Fibroblast of gingiva (primary cell): ENCODE data around the gene EGR1.

Experiments
- DNase-seq: peaks from one replicate; pipeline ENCODE4 v3.0.0-alpha.2; 2011; ENCODE audit warnings: low read depth

EGR1 gene

DNA sequence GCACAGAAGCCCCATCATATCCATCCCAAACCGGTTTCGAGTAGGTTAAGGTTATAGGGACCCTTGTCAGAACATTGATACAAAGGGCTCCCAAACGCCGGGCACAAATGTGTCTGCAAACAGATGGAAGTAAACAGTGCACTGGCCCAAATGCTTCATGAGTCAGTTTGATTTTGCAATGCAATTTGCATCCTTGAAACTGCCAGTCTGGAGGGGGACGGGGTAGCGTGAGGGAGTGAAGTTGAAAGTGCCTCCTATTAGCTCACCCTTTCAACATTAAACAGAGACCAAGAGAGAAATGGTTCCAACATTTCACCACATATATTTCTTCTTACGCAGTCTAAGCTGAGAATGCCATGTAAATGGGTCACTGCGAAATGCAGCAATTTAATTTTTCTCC is 42.2 kb downstream of the EGR1 start:
- peak; percentile 96 for DNase-seq

DNA sequence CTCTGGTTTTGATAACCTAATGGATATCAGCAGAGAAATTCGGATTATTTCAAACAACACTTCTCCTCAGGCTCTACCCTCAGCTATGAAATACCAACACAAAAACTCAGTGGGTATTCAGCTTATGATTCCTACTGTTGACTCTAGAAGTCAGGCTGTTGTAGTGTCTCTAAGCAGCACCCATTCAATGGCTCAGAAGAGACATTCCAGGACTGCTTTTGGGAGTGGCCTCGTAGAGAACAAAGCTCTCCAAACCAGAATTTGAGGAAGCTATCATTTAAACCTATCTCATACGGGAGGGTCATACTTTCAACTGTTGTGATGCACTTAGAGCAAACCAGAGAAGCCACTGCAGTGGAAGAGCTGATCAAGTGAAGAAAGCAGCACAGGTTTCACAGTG is 43.7 kb downstream of the EGR1 start:
- peak; percentile 37 for DNase-seq

DNA sequence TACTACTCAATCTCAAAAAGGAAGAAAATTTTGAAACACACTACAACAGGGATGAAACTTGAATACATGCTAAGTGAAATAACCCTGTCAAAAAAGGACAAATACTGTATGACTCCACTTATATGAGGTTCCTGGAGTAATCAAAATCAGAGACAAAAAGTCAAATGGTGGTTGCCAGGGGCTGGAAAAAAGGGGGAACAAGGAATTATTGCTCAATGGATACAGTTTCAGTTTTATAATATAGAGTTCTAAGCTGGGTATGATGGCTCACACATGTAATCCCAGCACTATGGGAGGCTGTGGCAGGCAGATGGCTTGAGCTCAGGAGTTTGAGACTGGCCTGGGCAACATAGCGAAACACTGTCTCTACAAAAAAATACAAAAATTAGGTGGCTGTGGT is 48.7 kb downstream of the EGR1 start:
- DNase-seq: no peak

DNA sequence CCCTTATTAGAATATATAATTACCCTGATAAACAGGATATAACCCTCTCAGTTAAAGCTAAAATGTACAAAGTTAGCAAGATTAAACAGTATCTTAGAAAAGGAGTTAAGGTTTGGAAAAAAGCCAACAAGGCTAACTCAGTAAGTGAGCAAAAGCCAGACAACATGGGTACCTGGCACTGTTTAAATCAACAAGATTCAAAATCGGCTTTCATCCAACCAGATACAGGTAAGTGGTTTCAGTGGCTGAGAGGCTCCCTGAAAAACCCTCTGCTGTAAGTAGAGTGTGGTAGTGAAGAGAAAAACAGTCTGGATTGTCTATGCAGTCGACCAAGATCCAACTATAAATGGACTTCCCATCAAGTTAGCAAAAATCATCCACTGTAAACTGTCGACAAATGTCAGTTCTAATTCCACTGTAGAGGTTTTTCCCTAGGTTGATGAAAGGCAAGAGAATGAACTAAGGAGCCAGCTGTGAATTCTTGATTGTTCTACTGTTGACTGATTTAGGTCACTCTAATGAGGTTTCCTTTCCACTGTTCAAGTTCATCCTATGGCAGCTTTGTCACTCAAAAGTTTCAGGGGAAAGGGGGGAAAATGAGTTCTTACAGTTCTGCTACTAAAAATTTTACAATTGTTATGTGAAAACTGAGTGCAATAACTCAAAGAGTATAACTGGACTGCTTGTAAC is 50.4 kb downstream of the EGR1 start:
- DNase-seq: no peak

DNA sequence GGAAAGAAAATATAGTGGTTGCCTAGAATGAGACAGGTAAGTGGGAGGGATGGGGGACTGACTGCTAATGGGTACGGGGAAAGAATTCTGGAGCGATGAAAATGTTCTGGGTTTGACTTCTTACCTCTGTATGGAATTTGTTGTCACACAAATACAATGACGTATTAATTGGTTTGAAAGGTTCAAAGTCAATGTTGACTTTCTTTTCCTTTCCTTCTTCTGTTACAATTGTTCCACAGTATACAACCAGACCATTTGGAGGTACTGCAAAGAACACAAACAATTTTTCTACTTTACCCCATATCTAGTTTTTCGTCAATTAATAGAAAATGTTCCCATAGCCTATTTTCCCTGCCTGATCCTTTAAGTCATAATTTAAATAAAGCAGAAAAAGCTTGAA is 52.2 kb downstream of the EGR1 start:
- DNase-seq: no peak
